ENCODE data around the gene PTPRA.

Gene PTPRA

DNA sequence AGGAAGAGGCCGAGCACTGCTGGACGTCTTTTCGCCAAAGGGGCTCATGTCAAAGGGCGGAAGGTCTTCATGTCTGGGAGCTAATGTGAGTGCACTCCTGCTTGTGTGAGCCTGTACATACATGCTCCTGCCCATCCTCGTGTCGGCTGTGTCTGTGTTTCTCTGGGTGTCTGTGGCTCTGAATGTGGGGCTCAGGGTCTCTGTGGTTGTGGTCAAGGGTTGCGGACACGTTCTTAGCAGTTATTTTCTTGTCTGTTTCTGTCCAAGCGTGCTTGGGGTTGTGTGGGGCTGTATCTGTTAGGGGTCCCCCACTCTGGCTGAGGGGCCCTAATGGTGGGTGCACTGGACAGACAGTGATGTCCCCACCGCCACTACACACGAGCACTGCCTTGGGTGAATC is 208.4 kb downstream of the PTPRA start:
- DNase-seq = no peak

DNA sequence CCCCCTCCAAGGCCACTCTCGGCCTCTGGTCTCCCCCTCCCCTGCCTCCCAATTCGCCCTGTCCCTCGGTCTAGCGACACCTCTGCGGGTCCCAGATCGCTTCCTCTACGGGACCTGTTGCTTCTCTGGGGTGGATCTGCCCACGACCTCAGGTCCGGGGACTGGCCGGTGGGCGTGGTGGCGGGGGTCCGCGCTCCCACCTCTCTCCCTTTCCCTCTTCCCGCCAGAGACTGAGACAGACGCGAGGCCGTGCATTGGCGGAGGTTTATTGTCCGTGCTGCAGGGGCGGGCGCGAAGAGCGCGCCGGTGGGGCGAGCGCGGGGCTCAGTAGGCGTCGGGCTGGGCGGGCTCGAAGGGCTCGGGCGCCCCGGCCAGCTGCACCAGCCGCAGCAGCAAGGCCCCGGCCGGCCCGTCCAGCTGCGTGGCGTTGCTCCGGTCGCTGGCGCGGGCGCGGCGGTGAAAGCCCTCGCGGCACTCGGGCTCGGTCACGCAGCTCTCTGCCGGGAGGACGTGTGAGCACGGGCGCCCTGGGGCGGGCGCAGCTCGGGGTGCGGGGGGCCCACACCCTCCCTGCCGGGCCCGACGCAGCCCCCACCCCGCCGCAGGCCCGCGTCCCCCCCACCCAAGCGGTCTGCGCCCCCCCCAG is 209.1 kb downstream of the PTPRA start:
- no peak for DNase-seq

DNA sequence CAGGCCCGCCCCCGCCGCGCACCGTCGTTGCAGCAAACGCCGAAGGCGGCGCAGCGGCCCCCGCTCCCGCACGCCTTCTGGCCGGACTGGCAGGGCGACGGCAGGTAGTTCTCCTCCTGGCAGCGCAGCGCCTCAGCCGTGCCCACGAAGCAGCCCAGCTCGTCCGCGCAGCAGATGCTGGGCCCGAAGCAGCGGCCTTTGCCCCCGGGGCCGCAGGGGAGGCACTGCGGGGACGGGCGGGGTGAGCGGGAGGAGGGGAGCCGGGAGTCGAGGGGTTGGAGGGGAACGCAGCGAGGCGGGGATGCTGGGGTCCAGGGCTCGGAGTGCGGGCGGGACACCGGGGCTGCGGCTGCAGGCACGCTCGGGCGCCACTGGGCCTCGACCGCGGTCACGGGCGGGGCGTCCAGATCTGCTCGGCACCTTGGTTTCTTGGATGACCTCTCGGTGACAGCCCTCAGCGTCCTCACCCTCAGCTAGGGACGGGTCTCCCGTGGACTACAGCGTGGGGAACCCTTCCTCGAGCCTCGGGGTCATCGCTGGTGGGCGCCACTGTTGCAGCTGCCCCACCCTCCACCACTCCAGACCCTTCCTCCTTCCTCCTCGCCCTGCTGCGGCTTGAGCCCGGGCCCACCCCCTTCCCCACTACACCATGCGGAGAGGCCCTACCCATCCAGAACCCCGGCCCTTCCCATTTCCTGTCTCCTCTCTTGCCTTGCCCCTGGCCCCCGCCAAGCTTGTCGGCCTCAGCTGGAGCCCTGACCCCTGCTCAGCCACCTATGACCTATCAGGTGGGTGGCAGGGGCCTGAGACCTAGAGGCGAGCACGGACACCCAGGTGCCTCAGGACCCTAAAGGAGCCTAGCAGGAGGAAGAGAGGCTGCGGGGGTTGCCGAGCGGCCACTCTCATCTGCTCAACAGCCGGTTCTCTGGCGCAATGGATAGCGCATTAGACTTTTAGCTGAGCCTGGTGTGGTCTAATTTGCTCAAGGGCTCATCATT is 210.0 kb downstream of the PTPRA start:
- no peak for DNase-seq

DNA sequence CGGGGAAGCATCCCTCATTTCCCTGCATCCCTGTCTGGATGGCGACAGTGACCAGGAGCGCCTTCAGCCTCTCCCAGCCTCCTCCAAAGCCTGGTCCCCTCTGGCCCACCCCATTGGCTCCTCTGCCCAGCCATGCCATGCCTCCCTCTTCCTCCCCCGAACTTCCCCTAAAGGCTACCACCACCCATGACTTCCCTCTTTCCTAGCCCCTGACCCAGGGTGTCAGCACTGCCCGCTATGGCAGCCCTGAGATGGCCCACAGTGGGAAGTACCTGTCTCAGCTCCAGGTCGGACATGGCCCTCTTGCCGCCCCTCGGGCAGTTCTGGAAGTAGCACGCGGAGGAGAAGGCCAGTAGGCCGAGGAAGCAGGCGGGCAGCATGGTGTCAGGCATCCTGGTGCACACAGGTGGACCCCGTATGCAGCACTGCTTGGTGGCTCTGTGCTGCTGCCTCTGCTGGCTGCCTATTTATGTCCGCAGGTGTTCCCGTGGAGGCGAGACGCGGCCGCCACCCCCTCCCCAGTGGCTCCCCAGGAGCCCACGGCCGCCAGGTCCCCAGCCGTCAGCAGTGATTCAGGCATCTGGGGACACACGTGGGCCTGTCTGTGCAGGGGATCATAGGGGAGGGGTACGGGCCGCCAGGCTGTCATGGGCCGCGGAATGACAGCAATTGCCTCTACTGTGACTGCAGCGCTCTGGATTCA is 211.2 kb downstream of the PTPRA start, which contains the start of gene AVP:
AVP (minus strand) TSS at position 442 of the 703 bp plus-strand sequence; CDS start at position 392, 50 bp downstream.
- DNase-seq = no peak

DNA sequence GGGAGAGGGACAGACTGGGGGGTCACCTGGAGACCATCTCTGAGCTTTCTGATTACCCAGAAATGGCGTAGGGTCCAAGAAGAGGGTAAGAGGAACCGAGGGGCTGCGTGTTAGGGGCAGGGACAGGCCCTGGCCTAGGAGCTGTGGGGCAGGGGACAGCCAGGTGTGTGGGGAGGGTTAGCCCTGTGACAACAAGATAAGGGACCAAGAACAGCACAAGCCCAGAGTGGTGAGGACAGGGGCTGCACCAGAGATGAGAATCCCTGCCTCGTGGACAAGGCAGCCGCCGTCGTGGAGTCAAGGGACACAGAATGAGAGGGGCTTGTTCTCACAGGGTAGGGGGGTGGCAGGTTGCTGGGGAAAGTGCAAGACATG is 211.7 kb downstream of the PTPRA start:
- no peak for DNase-seq

- DNase-seq = no peak
Observed at GRCh38 chr20:3085571-3086072, 212.3 kb downstream of the PTPRA start.

DNA sequence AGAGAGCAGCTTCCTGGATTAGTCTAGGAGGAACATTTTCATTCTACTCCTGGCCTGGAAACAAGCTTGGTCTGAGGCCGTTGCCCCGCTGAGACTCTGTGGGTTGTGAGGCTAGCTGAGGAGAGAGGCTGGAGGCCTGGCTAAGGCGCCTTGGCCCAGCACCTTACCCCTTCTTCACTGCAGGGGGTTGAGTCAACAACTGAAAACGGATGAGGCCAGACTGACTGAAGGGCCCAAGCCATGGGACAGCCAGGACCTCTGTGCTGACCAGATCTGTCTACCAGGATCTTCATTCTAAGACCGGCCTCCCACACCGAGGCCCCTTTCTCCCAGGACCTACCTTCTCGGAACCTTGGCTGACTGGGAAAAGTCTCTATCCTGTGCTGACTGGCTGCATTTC is 214.8 kb downstream of the PTPRA start:
- DNase-seq = no peak
